K562 (cell line): ENCODE results near the gene ISG20L2.

Experiments used
- EZH2 ChIP-seq: IDR thresholded peaks from 2 replicates; pipeline ENCODE4 v1.6.1; 2012; ENCODE audit warnings: low read depth, mild to moderate bottlenecking, inconsistent platforms, low read length, borderline replicate concordance
- GATA2 ChIP-seq: sonication (generic); formaldehyde crosslinking; IDR thresholded peaks from 2 replicates; pipeline ENCODE4 v1.4.0; 2020; ENCODE audit warnings: mild to moderate bottlenecking, missing genetic modification reagents
- POLR2AphosphoS2 ChIP-seq: IDR thresholded peaks from 2 replicates; pipeline ENCODE4 v1.6.1; 2012; ENCODE audit warnings: low read length, improper control_type of control experiment
- POLR2H ChIP-seq: IDR thresholded peaks from 2 replicates; pipeline ENCODE4 v1.6.1; 2016; ENCODE audit warnings: missing genetic modification characterization, low read depth, mild to moderate bottlenecking, control low read depth, missing compliant biosample characterization, moderate library complexity
- TF ChIP-seq, protein P1 (sequence below), 3 experiments: IDR thresholded peaks in 2 of 3; conservative IDR thresholded peaks in 1 of 3; 2 replicates each; pipeline ENCODE4 v1.5.1; 2011 to 2012; ENCODE audit warnings: low read length in 3 of 3, mild to moderate bottlenecking in 3 of 3, control low read depth in 2 of 3, improper control_type of control experiment in 1 of 3, inconsistent platforms in 1 of 3, low read depth in 1 of 3, mixed read lengths in 1 of 3, moderate library complexity in 1 of 3; ENCODE audit not compliant: insufficient read depth in 2 of 3
- TF ChIP-seq, protein P2 (sequence below), 2 experiments: fragments of 450-650 bp in 1 of 2; sonication (generic) in 1 of 2; formaldehyde crosslinking in 1 of 2; IDR thresholded peaks; 2 replicates each; pipeline versions ENCODE4 v1.7.1 to v1.9.0; 2016 to 2022; ENCODE audit warnings: inconsistent platforms in 1 of 2, mild to moderate bottlenecking in 1 of 2, missing genetic modification reagents in 1 of 2

DNA sequence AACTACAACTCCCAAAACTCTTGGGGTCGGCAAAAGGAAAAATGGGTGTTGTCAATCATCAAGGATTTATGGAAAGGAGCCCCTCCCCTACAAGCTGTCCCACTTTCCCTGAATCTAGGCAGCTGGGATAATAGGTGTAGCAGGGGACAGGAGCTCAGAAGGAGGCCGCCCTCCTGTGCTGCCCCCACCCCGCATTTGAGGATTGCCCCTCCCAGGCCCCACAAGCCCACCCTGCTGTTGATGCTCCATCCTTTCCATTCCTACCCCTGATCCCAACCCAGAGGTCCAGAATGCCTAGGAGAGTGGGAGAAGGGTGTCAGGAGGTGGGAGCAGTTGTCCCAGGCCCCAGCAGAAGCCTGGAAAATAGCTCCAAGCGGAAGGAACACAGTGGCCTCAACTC lies 14.2 kb upstream of the ISG20L2 start:
- TF ChIP-seq GATA2 (CRISPR knock-in tag) (no peak), EZH2 (no peak), POLR2AphosphoS2 (no peak), POLR2H (tag) (no peak)
- TF ChIP-seq, protein P1, sequence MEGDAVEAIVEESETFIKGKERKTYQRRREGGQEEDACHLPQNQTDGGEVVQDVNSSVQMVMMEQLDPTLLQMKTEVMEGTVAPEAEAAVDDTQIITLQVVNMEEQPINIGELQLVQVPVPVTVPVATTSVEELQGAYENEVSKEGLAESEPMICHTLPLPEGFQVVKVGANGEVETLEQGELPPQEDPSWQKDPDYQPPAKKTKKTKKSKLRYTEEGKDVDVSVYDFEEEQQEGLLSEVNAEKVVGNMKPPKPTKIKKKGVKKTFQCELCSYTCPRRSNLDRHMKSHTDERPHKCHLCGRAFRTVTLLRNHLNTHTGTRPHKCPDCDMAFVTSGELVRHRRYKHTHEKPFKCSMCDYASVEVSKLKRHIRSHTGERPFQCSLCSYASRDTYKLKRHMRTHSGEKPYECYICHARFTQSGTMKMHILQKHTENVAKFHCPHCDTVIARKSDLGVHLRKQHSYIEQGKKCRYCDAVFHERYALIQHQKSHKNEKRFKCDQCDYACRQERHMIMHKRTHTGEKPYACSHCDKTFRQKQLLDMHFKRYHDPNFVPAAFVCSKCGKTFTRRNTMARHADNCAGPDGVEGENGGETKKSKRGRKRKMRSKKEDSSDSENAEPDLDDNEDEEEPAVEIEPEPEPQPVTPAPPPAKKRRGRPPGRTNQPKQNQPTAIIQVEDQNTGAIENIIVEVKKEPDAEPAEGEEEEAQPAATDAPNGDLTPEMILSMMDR (IDR thresholded peaks at IDR 0.05 in 2 of 3, conservative IDR thresholded peaks at IDR 0.05 in 1 of 3; ENCODE audit: insufficient read depth in 2 of 3, low read depth in 1 of 3, low read length in 3 of 3) = no peak
- TF ChIP-seq, protein P2, sequence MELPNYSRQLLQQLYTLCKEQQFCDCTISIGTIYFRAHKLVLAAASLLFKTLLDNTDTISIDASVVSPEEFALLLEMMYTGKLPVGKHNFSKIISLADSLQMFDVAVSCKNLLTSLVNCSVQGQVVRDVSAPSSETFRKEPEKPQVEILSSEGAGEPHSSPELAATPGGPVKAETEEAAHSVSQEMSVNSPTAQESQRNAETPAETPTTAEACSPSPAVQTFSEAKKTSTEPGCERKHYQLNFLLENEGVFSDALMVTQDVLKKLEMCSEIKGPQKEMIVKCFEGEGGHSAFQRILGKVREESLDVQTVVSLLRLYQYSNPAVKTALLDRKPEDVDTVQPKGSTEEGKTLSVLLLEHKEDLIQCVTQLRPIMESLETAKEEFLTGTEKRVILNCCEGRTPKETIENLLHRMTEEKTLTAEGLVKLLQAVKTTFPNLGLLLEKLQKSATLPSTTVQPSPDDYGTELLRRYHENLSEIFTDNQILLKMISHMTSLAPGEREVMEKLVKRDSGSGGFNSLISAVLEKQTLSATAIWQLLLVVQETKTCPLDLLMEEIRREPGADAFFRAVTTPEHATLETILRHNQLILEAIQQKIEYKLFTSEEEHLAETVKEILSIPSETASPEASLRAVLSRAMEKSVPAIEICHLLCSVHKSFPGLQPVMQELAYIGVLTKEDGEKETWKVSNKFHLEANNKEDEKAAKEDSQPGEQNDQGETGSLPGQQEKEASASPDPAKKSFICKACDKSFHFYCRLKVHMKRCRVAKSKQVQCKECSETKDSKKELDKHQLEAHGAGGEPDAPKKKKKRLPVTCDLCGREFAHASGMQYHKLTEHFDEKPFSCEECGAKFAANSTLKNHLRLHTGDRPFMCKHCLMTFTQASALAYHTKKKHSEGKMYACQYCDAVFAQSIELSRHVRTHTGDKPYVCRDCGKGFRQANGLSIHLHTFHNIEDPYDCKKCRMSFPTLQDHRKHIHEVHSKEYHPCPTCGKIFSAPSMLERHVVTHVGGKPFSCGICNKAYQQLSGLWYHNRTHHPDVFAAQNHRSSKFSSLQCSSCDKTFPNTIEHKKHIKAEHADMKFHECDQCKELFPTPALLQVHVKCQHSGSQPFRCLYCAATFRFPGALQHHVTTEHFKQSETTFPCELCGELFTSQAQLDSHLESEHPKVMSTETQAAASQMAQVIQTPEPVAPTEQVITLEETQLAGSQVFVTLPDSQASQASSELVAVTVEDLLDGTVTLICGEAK (IDR thresholded peaks at IDR 0.05) = no peak
- TF ChIP-seq, protein P2 (CRISPR knock-in tag; IDR thresholded peaks at IDR 0.05) = no peak
